Umbilical cord (tissue), 1 donor: ENCODE results near the gene SCARF2. TPM values are rescaled to one million over a fixed set of nuclear protein-coding genes. Genes with fewer than 3 reads are reported as not detected.

Experiments
- total RNA-seq: library from RNA; depleted of rRNA; stranded (reverse); fragments of >200 nt; gene quantifications from one replicate; pipeline ENCODE4 v1.2.3, GENCODE V29; 2014; ENCODE audit warnings: low replicate concordance; ENCODE audit not compliant: insufficient read depth

SCARF2 gene
- total RNA-seq, 1 donor from 2014 or later, result 20.2 TPM

Other genes starting within 250 kb of the SCARF2 start
- gene RTN4R, start 169.5 kb downstream of the SCARF2 start, total RNA-seq, result 1.4 TPM
- 40.0 TPM for gene DGCR6L, start 117.8 kb downstream of the SCARF2 start, total RNA-seq
- gene ZNF74, start 43.7 kb downstream of the SCARF2 start, total RNA-seq, result 12.5 TPM
- gene KLHL22, start 58.0 kb upstream of the SCARF2 start, total RNA-seq, result 57.5 TPM
- gene MED15, start 69.8 kb upstream of the SCARF2 start, total RNA-seq, result 24.3 TPM